Left ventricle myocardium inferior (tissue), 1 donor: ENCODE results near the gene C14orf132. TPM values are rescaled to one million over a fixed set of nuclear protein-coding genes. Genes with fewer than 3 reads are reported as not detected.

ENCODE experiments used
- DNase-seq: peaks from one replicate; pipeline ENCODE4 v3.0.0-alpha.2; 2020
- H3K27ac ChIP-seq: fragments of 200-600 bp; replicated peaks from 2 replicates; pipeline ENCODE4 v1.8.0; 2021
- H3K27me3 ChIP-seq: fragments of 200-600 bp; 2 replicates; pipeline ENCODE4 v1.8.0; 2021; ENCODE audit warnings: low read depth
- H3K36me3 ChIP-seq: fragments of 200-600 bp; 2 replicates; pipeline ENCODE4 v1.8.0; 2021
- H3K4me1 ChIP-seq: fragments of 200-600 bp; 2 replicates; pipeline ENCODE4 v1.8.0; 2021
- H3K4me3 ChIP-seq: fragments of 200-600 bp; 2 replicates; pipeline ENCODE4 v1.8.0; 2021; ENCODE audit warnings: mild to moderate bottlenecking, moderate library complexity
- H3K9me3 ChIP-seq: fragments of 200-600 bp; replicated peaks from 2 replicates; pipeline ENCODE4 v1.8.0; 2021
- intact Hi-C: fragments of 100-400 bp; cut with micrococcal nuclease; formaldehyde crosslinking; loops from one replicate; pipeline ENCODE4 v1.11.0; 2022
- total RNA-seq: library from RNA; stranded (reverse); fragmentation: NEBNext Ultra II Directional; extraction: Animal tissue kit (Norgen Biotek cat#: 25700); gene quantifications from one replicate; pipeline ENCODE4 v1.2.1, GENCODE V29; 2021
- TF ChIP-seq, protein P1 (sequence below): fragments of 200-600 bp; IDR thresholded peaks from 2 replicates; pipeline ENCODE4 v1.8.0; 2021; ENCODE audit warnings: antibody characterized with exemption, mild to moderate bottlenecking, borderline replicate concordance
- donor health status: DM: no; HTN: yes; CAD: no; lungs with severe emphysema.

C14orf132 gene
- total RNA-seq, 1 donor from 2014 or later: 4.8 TPM

GRCh38 chr14:96016501-96017160 is 22.5 kb upstream of the C14orf132 start:
- TF ChIP-seq, protein P1, sequence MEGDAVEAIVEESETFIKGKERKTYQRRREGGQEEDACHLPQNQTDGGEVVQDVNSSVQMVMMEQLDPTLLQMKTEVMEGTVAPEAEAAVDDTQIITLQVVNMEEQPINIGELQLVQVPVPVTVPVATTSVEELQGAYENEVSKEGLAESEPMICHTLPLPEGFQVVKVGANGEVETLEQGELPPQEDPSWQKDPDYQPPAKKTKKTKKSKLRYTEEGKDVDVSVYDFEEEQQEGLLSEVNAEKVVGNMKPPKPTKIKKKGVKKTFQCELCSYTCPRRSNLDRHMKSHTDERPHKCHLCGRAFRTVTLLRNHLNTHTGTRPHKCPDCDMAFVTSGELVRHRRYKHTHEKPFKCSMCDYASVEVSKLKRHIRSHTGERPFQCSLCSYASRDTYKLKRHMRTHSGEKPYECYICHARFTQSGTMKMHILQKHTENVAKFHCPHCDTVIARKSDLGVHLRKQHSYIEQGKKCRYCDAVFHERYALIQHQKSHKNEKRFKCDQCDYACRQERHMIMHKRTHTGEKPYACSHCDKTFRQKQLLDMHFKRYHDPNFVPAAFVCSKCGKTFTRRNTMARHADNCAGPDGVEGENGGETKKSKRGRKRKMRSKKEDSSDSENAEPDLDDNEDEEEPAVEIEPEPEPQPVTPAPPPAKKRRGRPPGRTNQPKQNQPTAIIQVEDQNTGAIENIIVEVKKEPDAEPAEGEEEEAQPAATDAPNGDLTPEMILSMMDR: no peak
- no peak for DNase-seq
- intact Hi-C loops: no loop called here
- no peaks in the 10 kb centered on the region for H3K36me3 ChIP-seq
- H3K27me3 ChIP-seq: peaks cover 65% of the 10 kb centered on the region
- no peaks in the 10 kb centered on the region for H3K4me1 ChIP-seq
- peaks cover 13% of the 10 kb centered on the region for H3K9me3 ChIP-seq
- no peak overlapping the region for H3K4me3 ChIP-seq
- H3K27ac ChIP-seq: no peak overlapping the region

DNA sequence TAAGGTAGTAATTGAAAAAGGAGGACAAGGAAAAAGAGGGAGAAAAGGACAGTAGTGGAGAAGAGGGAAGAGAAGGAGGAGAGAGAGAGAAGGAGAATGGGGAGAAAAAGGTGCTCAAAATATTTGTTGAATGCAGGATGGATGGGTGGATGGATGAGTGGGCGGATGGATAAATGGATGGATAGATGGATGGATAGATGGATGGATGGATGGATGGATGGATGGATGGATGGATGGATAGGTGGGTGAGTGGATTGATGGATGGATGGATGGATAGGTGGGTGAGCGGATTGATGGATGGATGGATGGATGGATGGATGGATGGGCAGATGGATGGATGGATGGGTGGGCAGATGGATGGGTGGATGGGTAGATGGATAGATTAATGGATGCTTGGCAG is 21.3 kb upstream of the C14orf132 start:
- Histone ChIP-seq H3K36me3 (no peaks in the 10 kb centered on the region), H3K4me1 (no peaks in the 10 kb centered on the region), H3K27ac (no peak overlapping the region), H3K9me3 (peaks cover 5% of the 10 kb centered on the region), H3K27me3 (peaks cover 77% of the 10 kb centered on the region), H3K4me3 (no peak overlapping the region)
- TF ChIP-seq, protein P1: no peak
- no peak for DNase-seq
- intact Hi-C loops: no loop called here

GRCh38 chr14:96027431-96028355 is 11.5 kb upstream of the C14orf132 start:
- H3K9me3 ChIP-seq: no peaks in the 10 kb centered on the region
- DNase-seq: no peak
- peaks cover 85% of the 10 kb centered on the region for H3K27me3 ChIP-seq
- H3K4me3 ChIP-seq: no peak overlapping the region
- TF ChIP-seq, protein P1: no peak
- H3K36me3 ChIP-seq: no peaks in the 10 kb centered on the region
- no peak overlapping the region for H3K27ac ChIP-seq
- intact Hi-C loops: no loop called here
- no peaks in the 10 kb centered on the region for H3K4me1 ChIP-seq

DNA sequence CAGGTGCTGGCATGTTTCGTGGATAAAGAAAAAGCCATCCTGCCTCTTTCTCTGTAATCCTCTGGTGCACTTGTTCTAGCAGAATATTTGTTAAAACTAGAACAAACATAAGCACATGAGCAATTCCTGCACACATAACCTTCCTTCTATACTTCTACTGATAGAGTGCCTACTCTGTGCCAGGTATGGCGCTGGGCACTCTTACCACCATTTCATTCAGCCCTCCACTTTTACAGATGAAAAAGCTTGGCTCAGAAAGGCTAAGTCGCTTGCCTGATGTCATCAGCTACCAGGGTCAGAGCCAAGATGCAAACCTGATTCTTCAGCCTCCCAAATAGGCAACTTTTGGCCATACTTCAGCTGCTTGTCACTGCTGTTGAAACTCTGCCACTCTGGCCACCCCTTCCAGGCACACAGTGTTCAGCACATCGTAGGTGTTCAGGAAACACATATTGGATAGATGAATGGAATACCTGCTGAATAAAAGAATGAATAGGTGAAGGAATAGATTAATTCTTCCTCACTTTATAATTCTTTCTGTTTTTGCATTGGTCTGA is 10.0 kb upstream of the C14orf132 start:
- Histone ChIP-seq H3K4me3 (no peak overlapping the region), H3K27ac (no peak overlapping the region), H3K27me3 (peaks cover 78% of the 10 kb centered on the region), H3K4me1 (no peaks in the 10 kb centered on the region), H3K36me3 (no peaks in the 10 kb centered on the region), H3K9me3 (no peaks in the 10 kb centered on the region)
- DNase-seq: no peak
- intact Hi-C loops: no loop called here
- TF ChIP-seq, protein P1: no peak

GRCh38 chr14:96030108-96030760 is 8.9 kb upstream of the C14orf132 start:
- no peaks in the 10 kb centered on the region for H3K36me3 ChIP-seq
- intact Hi-C loops: no loop called here
- no peak overlapping the region for H3K4me3 ChIP-seq
- no peaks in the 10 kb centered on the region for H3K4me1 ChIP-seq
- no peaks in the 10 kb centered on the region for H3K9me3 ChIP-seq
- H3K27ac ChIP-seq: no peak overlapping the region
- TF ChIP-seq, protein P1: no peak
- peaks cover 68% of the 10 kb centered on the region for H3K27me3 ChIP-seq
- no peak for DNase-seq
